Muscle of leg (tissue), 11 donors: ENCODE data around the gene GNB5. TPM values are rescaled to one million over a fixed set of nuclear protein-coding genes. Genes with fewer than 3 reads are reported as not detected.
A peak's percentile ranks its signal among the peaks of the same experiment; 100 is the strongest.
"Not testable (repeated sequence)": the region's sequence is repeated elsewhere in the genome, so short reads cannot be mapped to it uniquely, and the experiment has no call there.

Source experiments
- DNase-seq: peaks from one replicate; pipeline ENCODE4 v3.0.0; 2013
- H3K27ac ChIP-seq: one replicate; pipeline ENCODE4 v1.5.1; 2013; ENCODE audit warnings: mild to moderate bottlenecking, low read length, control low read depth
- H3K27me3 ChIP-seq: one replicate; pipeline ENCODE4 v1.6.1; 2013; ENCODE audit warnings: low read length; ENCODE audit not compliant: control insufficient read depth, insufficient read depth
- H3K36me3 ChIP-seq: one replicate; pipeline ENCODE4 v1.6.1; 2013; ENCODE audit warnings: low read length; ENCODE audit not compliant: control insufficient read depth, insufficient read depth
- H3K4me1 ChIP-seq: one replicate; pipeline ENCODE4 v1.6.1; 2013; ENCODE audit warnings: low read length; ENCODE audit not compliant: control insufficient read depth, insufficient read depth
- H3K4me3 ChIP-seq: one replicate; pipeline ENCODE4 v1.5.1; 2013; ENCODE audit warnings: low read length, control low read depth
- H3K9me3 ChIP-seq: replicated peaks from 2 replicates; pipeline ENCODE4 v1.6.1; 2013; ENCODE audit warnings: low read depth, low read length; ENCODE audit not compliant: control insufficient read depth
- WGBS: methylation state at CpG from one replicate; pipeline ENCODE4 v1.1.5; 2013; ENCODE audit warnings: missing lambda C conversion rate; ENCODE audit not compliant: insufficient coverage; 5-methylcytosine and 5-hydroxymethylcytosine counted together
- polyA plus RNA-seq, 8 donors: library from polyadenylated mRNA; unstranded; fragments of 120-200 nt; gene quantifications; one replicate each; pipeline versions ENCODE4 v1.2.1 to v1.2.3, GENCODE V29; 2013; ENCODE audit warnings: inconsistent platforms in 1 of 8, low replicate concordance in 1 of 8; ENCODE audit not compliant: insufficient read length in 8 of 8, insufficient read depth in 1 of 8
- total RNA-seq: library from RNA; stranded (reverse); fragments of 120-200 nt; gene quantifications from one replicate; pipeline ENCODE4 v1.2.4, GENCODE V29; 2013

GNB5 gene
- total and polyA plus RNA-seq, 9 donors = 4.7 to 9.8 (median 7.9) TPM

- H3K36me3 ChIP-seq = no peaks in the 10 kb centered on the region
- H3K4me1 ChIP-seq = peaks cover 23% of the 10 kb centered on the region
- no CpG with 5 or more reads among the region's 4 CpGs for whole genome bisulfite sequencing
- DNase-seq = no peak
- H3K27me3 ChIP-seq = no peaks in the 10 kb centered on the region
- H3K27ac ChIP-seq = no peak overlapping the region
- no peak overlapping the region for H3K4me3 ChIP-seq
- H3K9me3 ChIP-seq = no peaks in the 10 kb centered on the region
Measured at GRCh38 chr15:52095597-52096262, 95.5 kb downstream of the GNB5 start.

GRCh38 chr15:52094811-52095584 is 96.2 kb downstream of the GNB5 start:
- Histone ChIP-seq H3K4me3 (no peak overlapping the region), H3K27ac (no peak overlapping the region), H3K9me3 (peaks cover 4% of the 10 kb centered on the region), H3K27me3 (no peaks in the 10 kb centered on the region), H3K36me3 (no peaks in the 10 kb centered on the region), H3K4me1 (peaks cover 23% of the 10 kb centered on the region)
- no peak for DNase-seq
- WGBS = 77% methylated on average over 10 of the region's 12 CpGs

- Histone ChIP-seq H3K36me3 (no peaks in the 10 kb centered on the region), H3K4me3 (no peak overlapping the region), H3K4me1 (peaks cover 23% of the 10 kb centered on the region), H3K27me3 (no peaks in the 10 kb centered on the region), H3K27ac (peak overlapping the region; percentile 80), H3K9me3 (peaks cover 4% of the 10 kb centered on the region)
- 11% methylated on average over 5 of the region's 12 CpGs for WGBS
- peak; percentile 82 for DNase-seq
Measured at GRCh38 chr15:52093539-52094510, 97.4 kb downstream of the GNB5 start.

GRCh38 chr15:52093167-52093538 is 98.0 kb downstream of the GNB5 start:
- H3K4me1 ChIP-seq = peaks cover 23% of the 10 kb centered on the region
- no peaks in the 10 kb centered on the region for H3K36me3 ChIP-seq
- no CpG with 5 or more reads among the region's 4 CpGs for WGBS
- no peak for DNase-seq
- H3K4me3 ChIP-seq = no peak overlapping the region
- no peak overlapping the region for H3K27ac ChIP-seq
- peaks cover 4% of the 10 kb centered on the region for H3K9me3 ChIP-seq
- H3K27me3 ChIP-seq = no peaks in the 10 kb centered on the region

GRCh38 chr15:52090193-52090592 is 101.0 kb downstream of the GNB5 start:
- DNase-seq = no peak
- no peaks in the 10 kb centered on the region for H3K36me3 ChIP-seq
- H3K4me1 ChIP-seq = peaks cover 20% of the 10 kb centered on the region
- H3K27ac ChIP-seq = no peak overlapping the region
- H3K9me3 ChIP-seq = peaks cover 9% of the 10 kb centered on the region
- no peak overlapping the region for H3K4me3 ChIP-seq
- no peaks in the 10 kb centered on the region for H3K27me3 ChIP-seq

- no peak for DNase-seq
- Histone ChIP-seq H3K9me3 (peaks cover 9% of the 10 kb centered on the region), H3K4me1 (peaks cover 3% of the 10 kb centered on the region), H3K27ac (no peak overlapping the region), H3K27me3 (no peaks in the 10 kb centered on the region), H3K4me3 (no peak overlapping the region), H3K36me3 (no peaks in the 10 kb centered on the region)
- 100% methylated on average over 2 of the region's 5 CpGs for WGBS
Measured at GRCh38 chr15:52086011-52086786, 105.0 kb downstream of the GNB5 start.

GRCh38 chr15:52085299-52085698 is 105.9 kb downstream of the GNB5 start:
- H3K4me3 ChIP-seq = no peak overlapping the region
- H3K27ac ChIP-seq = no peak overlapping the region
- no peak for DNase-seq
- H3K36me3 ChIP-seq = no peaks in the 10 kb centered on the region
- peaks cover 7% of the 10 kb centered on the region for H3K9me3 ChIP-seq
- no peaks in the 10 kb centered on the region for H3K27me3 ChIP-seq
- H3K4me1 ChIP-seq = peaks cover 3% of the 10 kb centered on the region

- peaks cover 3% of the 10 kb centered on the region for H3K4me1 ChIP-seq
- H3K36me3 ChIP-seq = no peaks in the 10 kb centered on the region
- 67% methylated on average over 1 of the region's 4 CpGs for WGBS
- DNase-seq = no peak
- peaks cover 5% of the 10 kb centered on the region for H3K9me3 ChIP-seq
- H3K27me3 ChIP-seq = no peaks in the 10 kb centered on the region
- no peak overlapping the region for H3K4me3 ChIP-seq
- H3K27ac ChIP-seq = no peak overlapping the region
Measured at GRCh38 chr15:52083603-52084002, 107.6 kb downstream of the GNB5 start.

- not testable (repeated sequence) for DNase-seq, H3K4me1 ChIP-seq, H3K36me3 ChIP-seq, H3K4me3 ChIP-seq, H3K27me3 ChIP-seq, H3K27ac ChIP-seq, H3K9me3 ChIP-seq
- WGBS = no CpG with 5 or more reads among the region's 1 CpG
Measured at GRCh38 chr15:52083037-52083359, 108.2 kb downstream of the GNB5 start.
